Activated CD8-positive, alpha-beta T cell treated with anti-CD3 and anti-CD28 coated beads for 36 hours (primary cell): ENCODE measurements around the gene BRCA1. TPM values are rescaled to one million over a fixed set of nuclear protein-coding genes. Genes with fewer than 3 reads are reported as not detected.
A peak's percentile ranks its signal among the peaks of the same experiment; 100 is the strongest.

Source experiments
- ATAC-seq: fragments of 200-7000 bp; cut with Tn5 transposase; one replicate; pipeline ENCODE4 v1.10.0; 2021; ENCODE audit warnings: mild to moderate bottlenecking, moderate library complexity
- CTCF ChIA-PET: fragments of 350-600 bp; sonication (Branson Sonifier 250); formaldehyde crosslinking; loops from one replicate; lab custom pipeline; 2021; ENCODE audit warnings: antibody characterized with exemption; lab: Charles Lee
- POLR2A ChIA-PET: fragments of 350-600 bp; sonication (Branson Sonifier 250); formaldehyde crosslinking; loops from one replicate; lab custom pipeline; 2021; ENCODE audit warnings: antibody characterized with exemption; lab: Charles Lee
- DNase-seq: peaks from one replicate; pipeline ENCODE4 v3.0.0-alpha.2; 2020
- H3K27ac Mint-ChIP-seq: one replicate; pipeline ENCODE4 v1.8.0; 2021; ENCODE audit warnings: mild to moderate bottlenecking, mixed read lengths
- H3K27me3 Mint-ChIP-seq: one replicate; pipeline ENCODE4 v1.8.0; 2021; ENCODE audit warnings: mixed read lengths
- H3K36me3 Mint-ChIP-seq: one replicate; pipeline ENCODE4 v1.8.0; 2021; ENCODE audit warnings: low read depth, mixed read lengths
- H3K4me1 Mint-ChIP-seq: one replicate; pipeline ENCODE4 v1.8.0; 2021; ENCODE audit warnings: low read depth, mixed read lengths
- H3K4me3 Mint-ChIP-seq: one replicate; pipeline ENCODE4 v1.8.0; 2021; ENCODE audit warnings: mild to moderate bottlenecking, moderate library complexity, mixed read lengths
- H3K9me3 Mint-ChIP-seq: one replicate; pipeline ENCODE4 v1.8.0; 2021; ENCODE audit warnings: mixed read lengths
- CTCF ChIP-seq: fragments of 200-600 bp; IDR thresholded peaks from one replicate; pipeline ENCODE4 v1.8.0; 2022; ENCODE audit warnings: antibody characterized with exemption, mild to moderate bottlenecking
- intact Hi-C: fragments of 100-400 bp; cut with micrococcal nuclease; formaldehyde crosslinking; loops from one replicate; pipeline ENCODE4 v1.10.0; 2022
- total RNA-seq, 2 experiments: library from RNA; stranded (reverse); gene quantifications; one replicate each; pipeline ENCODE4 v1.2.3, GENCODE V29; 2021

The BRCA1 gene
- total RNA-seq, 2 experiments from 2014 or later: 84.5 to 92.9 TPM

- ATAC-seq: peak; percentile 2
- no peak for DNase-seq
- Mint-ChIP-seq H3K27ac (peak overlapping the region; percentile 99), H3K4me1 (peaks cover 24% of the 10 kb centered on the region), H3K27me3 (no peaks in the 10 kb centered on the region), H3K9me3 (no peaks in the 10 kb centered on the region), H3K4me3 (peak overlapping the region; percentile 96), H3K36me3 (peaks cover 46% of the 10 kb centered on the region)
- intact Hi-C loops: loop anchor here (10.0 kb wide), 1 partner anchor 153 kb away; the partner anchor contains the start of gene AOC2
- CTCF ChIA-PET: interaction anchor here (0.8 to 2.6 kb wide), 24 partner anchors 10 to 419 kb away, joined by 3 to 21 read pairs (median 5); partner anchors contain the start of genes BECN1, IFI35, PSMC3IP and PSME3
- TF ChIP-seq CTCF: no peak
- POLR2A ChIA-PET: interaction anchor here (0.7 to 3.2 kb wide), 28 partner anchors 10 to 364 kb away, joined by 3 to 36 read pairs (median 6); partner anchors contain the start of genes AARSD1, BECN1, BRCA1 and IFI35
Observed at GRCh38 chr17:42997390-42997983, 127.7 kb downstream of the BRCA1 start.

Other genes starting within 250 kb of the BRCA1 start
- gene G6PC1, start 224.6 kb downstream of the BRCA1 start, total RNA-seq: not detected
- 10 to 100 TPM; 54.3 to 57.5 TPM for gene AARSD1, start 160.9 kb downstream of the BRCA1 start, total RNA-seq
- 1 to 10 TPM; 2.2 to 2.8 TPM for gene PTGES3L, start 145.3 kb downstream of the BRCA1 start, total RNA-seq
- gene RUNDC1, start 144.8 kb downstream of the BRCA1 start, total RNA-seq: 10 to 100 TPM; 16.1 to 17.0 TPM
- gene RPL27, start 126.9 kb downstream of the BRCA1 start, total RNA-seq: 1,000 to 10,000 TPM; 1,640 to 1,647 TPM
- 10 to 100 TPM; 33.4 to 35.8 TPM for gene IFI35, start 118.6 kb downstream of the BRCA1 start, total RNA-seq
- 10 to 100 TPM; 35.9 to 39.4 TPM for gene VAT1, start 103.0 kb downstream of the BRCA1 start, total RNA-seq
- gene RND2, start 100.1 kb downstream of the BRCA1 start, total RNA-seq: not detected
- 10 to 100 TPM; 45.6 to 46.5 TPM for gene NBR1, start 45.9 kb upstream of the BRCA1 start, total RNA-seq
- 1 to 10 TPM; 9.2 to 9.8 TPM for gene TMEM106A, start 86.5 kb upstream of the BRCA1 start, total RNA-seq
- gene CCDC200, start 103.3 kb upstream of the BRCA1 start, total RNA-seq: not detected
- 1,000 to 10,000 TPM; 3,772 to 4,070 TPM for gene RNU2-1, start 108.6 kb upstream of the BRCA1 start, total RNA-seq